Breast epithelium (tissue), 3 donors: Measurements from ENCODE around the gene SMCO2.

ENCODE experiments used
- CTCF ChIP-seq, 3 donors: fragments of 450-650 bp; IDR thresholded peaks; one replicate each; pipeline ENCODE4 v1.5.1; 2016 to 2017; ENCODE audit warnings: antibody characterized with exemption in 3 of 3, mild to moderate bottlenecking in 3 of 3, moderate library complexity in 3 of 3
- POLR2A ChIP-seq: fragments of 450-650 bp; IDR thresholded peaks from one replicate; pipeline ENCODE4 v1.6.1; 2016; ENCODE audit warnings: antibody characterized with exemption, mild to moderate bottlenecking, moderate library complexity
- POLR2AphosphoS5 ChIP-seq, 3 donors: sonication (generic); formaldehyde crosslinking; IDR thresholded peaks; one replicate each; pipeline ENCODE4 v1.6.1; 2017; ENCODE audit warnings: antibody characterized with exemption in 3 of 3

GRCh38 chr12:27436029-27436428 lies 10.5 kb upstream of the SMCO2 start:
- no peak for TF ChIP-seq CTCF (IDR thresholded peaks at IDR 0.05)
- TF ChIP-seq POLR2A: no peak
- TF ChIP-seq POLR2AphosphoS5 (IDR thresholded peaks at IDR 0.05): no peak
